CD14-positive monocyte (primary cell): ENCODE data around the gene PCED1A. TPM values are rescaled to one million over a fixed set of nuclear protein-coding genes. Genes with fewer than 3 reads are reported as not detected.
A peak's percentile ranks its signal among the peaks of the same experiment; 100 is the strongest.

Source experiments
- DNase-seq, 3 donors: peaks; one replicate each; pipeline ENCODE4 v3.0.0-alpha.2; 2011 to 2022
- H2AFZ ChIP-seq: 2 replicates; pipeline ENCODE4 v1.6.0; 2012; ENCODE audit warnings: mild to moderate bottlenecking, low read depth, low read length, inconsistent platforms; ENCODE audit not compliant: insufficient read depth, poor library complexity, severe bottlenecking
- H3K27ac ChIP-seq, 2 donors: 1 replicate in 1 of 2; 2 replicates in 1 of 2; pipeline ENCODE4 v1.5.1; 2012 to 2013; ENCODE audit warnings: low read length in 2 of 2, control low read depth in 1 of 2, inconsistent platforms in 1 of 2, low read depth in 1 of 2, mild to moderate bottlenecking in 1 of 2
- H3K27me3 ChIP-seq, 2 donors: one replicate each; pipeline versions ENCODE4 v1.6.0 to v1.6.1; 2011 to 2013; ENCODE audit warnings: low read length in 2 of 2; ENCODE audit not compliant: control insufficient read depth in 2 of 2, insufficient read depth in 2 of 2
- H3K36me3 ChIP-seq, 2 donors: replicated peaks in 1 of 2; 1 replicate in 1 of 2; 2 replicates in 1 of 2; pipeline versions ENCODE4 v1.5.1 to v1.6.1; 2012 to 2013; ENCODE audit warnings: low read length in 2 of 2, control low read depth in 1 of 2, inconsistent platforms in 1 of 2, mild to moderate bottlenecking in 1 of 2; ENCODE audit not compliant: insufficient read depth in 2 of 2, control insufficient read depth in 1 of 2
- H3K4me1 ChIP-seq, 2 donors: 1 replicate in 1 of 2; 2 replicates in 1 of 2; pipeline versions ENCODE4 v1.5.1 to v1.6.1; 2012 to 2013; ENCODE audit warnings: low read length in 2 of 2, control low read depth in 1 of 2, inconsistent platforms in 1 of 2, mild to moderate bottlenecking in 1 of 2, moderate library complexity in 1 of 2; ENCODE audit not compliant: insufficient read depth in 2 of 2, control insufficient read depth in 1 of 2
- H3K4me2 ChIP-seq: replicated peaks from 2 replicates; pipeline ENCODE3; 2012; ENCODE audit warnings: low read length, moderate library complexity, mild to moderate bottlenecking; ENCODE audit not compliant: poor library complexity, severe bottlenecking; ENCODE audit errors: extremely low read depth
- H3K4me3 ChIP-seq, 3 experiments: fragments of 200-600 bp in 1 of 3; sonication (generic) in 1 of 3; replicated peaks in 1 of 3; 1 replicate in 2 of 3; 2 replicates in 1 of 3; pipeline ENCODE4 v1.5.1; 2011 to 2013; ENCODE audit warnings: low read length in 3 of 3, mild to moderate bottlenecking in 3 of 3, control low read depth in 2 of 3, low read depth in 2 of 3, inconsistent platforms in 1 of 3, moderate library complexity in 1 of 3
- H3K79me2 ChIP-seq: 2 replicates; pipeline ENCODE4 v1.6.0; 2012; ENCODE audit warnings: mild to moderate bottlenecking, control low read depth, inconsistent platforms, low read length, moderate library complexity; ENCODE audit not compliant: insufficient read depth
- H3K9ac ChIP-seq: 2 replicates; pipeline ENCODE4 v1.6.0; 2017; ENCODE audit warnings: low read length, mild to moderate bottlenecking; ENCODE audit not compliant: insufficient read depth, poor library complexity, severe bottlenecking
- H3K9me3 ChIP-seq, 2 donors: replicated peaks in 1 of 2; 1 replicate in 1 of 2; 2 replicates in 1 of 2; pipeline versions ENCODE4 v1.5.1 to v1.6.1; 2012 to 2013; ENCODE audit warnings: low read length in 2 of 2, control low read depth in 1 of 2; ENCODE audit not compliant: control insufficient read depth in 1 of 2, insufficient read depth in 1 of 2
- H4K20me1 ChIP-seq: 2 replicates; pipeline ENCODE4 v1.6.0; 2012; ENCODE audit warnings: mild to moderate bottlenecking, low read length, control low read depth, moderate library complexity; ENCODE audit not compliant: insufficient read depth
- H3K27ac Mint-ChIP-seq, 7 donors: one replicate each; pipeline ENCODE4 v1.8.0; 2020; ENCODE audit warnings: mild to moderate bottlenecking in 7 of 7, mixed read lengths in 7 of 7, moderate library complexity in 6 of 7, inconsistent platforms in 2 of 7
- H3K27me3 Mint-ChIP-seq, 3 donors: one replicate each; pipeline ENCODE4 v1.8.0; 2021 to 2022; ENCODE audit warnings: low read depth in 3 of 3, mild to moderate bottlenecking in 3 of 3, mixed read lengths in 3 of 3, moderate library complexity in 3 of 3, inconsistent platforms in 1 of 3
- H3K36me3 Mint-ChIP-seq, 2 donors: one replicate each; pipeline ENCODE4 v1.8.0; 2020; ENCODE audit warnings: mixed read lengths in 2 of 2, inconsistent platforms in 1 of 2, mild to moderate bottlenecking in 1 of 2
- H3K4me1 Mint-ChIP-seq: one replicate; pipeline ENCODE4 v1.8.0; 2020; ENCODE audit warnings: mild to moderate bottlenecking, mixed read lengths
- H3K4me3 Mint-ChIP-seq, 2 donors: one replicate each; pipeline ENCODE4 v1.8.0; 2020; ENCODE audit warnings: mild to moderate bottlenecking in 2 of 2, mixed read lengths in 2 of 2, moderate library complexity in 1 of 2
- H3K9me3 Mint-ChIP-seq, 7 donors: one replicate each; pipeline ENCODE4 v1.8.0; 2020 to 2022; ENCODE audit warnings: mixed read lengths in 7 of 7, mild to moderate bottlenecking in 6 of 7, moderate library complexity in 6 of 7, inconsistent platforms in 2 of 7
- CTCF ChIP-seq: fragments of 200-600 bp; IDR thresholded peaks from one replicate; pipeline ENCODE4 v1.8.0; 2022; ENCODE audit warnings: antibody characterized with exemption, mild to moderate bottlenecking
- WGBS: methylation state at CpG from one replicate; pipeline ENCODE4 v1.1.5; 2013; ENCODE audit warnings: missing lambda C conversion rate; ENCODE audit not compliant: insufficient coverage; 5-methylcytosine and 5-hydroxymethylcytosine counted together
- intact Hi-C, 2 donors: fragments of 100-400 bp; cut with micrococcal nuclease; formaldehyde crosslinking; loops; one replicate each; pipeline versions ENCODE4 v1.15.0 to v1.15.1; 2023
- polyA plus RNA-seq, 3 donors: library from polyadenylated mRNA; depleted of rRNA in 1 of 3; unstranded in 2 of 3; stranded (reverse) in 1 of 3; fragments of 300-500 nt in 2 of 3; fragments of >200 nt in 1 of 3; fragmentation: Illumina TruSeq in 2 of 3; gene quantifications; 1 replicate in 2 of 3; 2 replicates in 1 of 3; pipeline ENCODE4 v1.2.3, GENCODE V29; 2012 to 2021

The PCED1A gene
- polyA plus RNA-seq, 3 donors: 9.1 to 85.2 (median 10.2) TPM

- H3K36me3 Mint-ChIP-seq: peaks cover 3 to 8% of the 10 kb centered on the region in 2 donors
- peak within 1 kb of the TSS; percentile 36 for H3K9ac ChIP-seq
Measured at GRCh38 chr20:2800521-2801285, 39.8 kb downstream of the PCED1A start, which contains the start of gene CPXM1. Gene CPXM1, minus strand, starts transcription at chr20:2800627. Its CDS starts 55 bp downstream, at chr20:2800572.

More at GRCh38 chr20:2800521-2801285, 39.8 kb downstream of the PCED1A start, which contains the start of gene CPXM1:
- DNase-seq: peak; percentile 31 to 61 (median 50)
- peak within 1 kb of the TSS; percentile 85 for H3K4me2 ChIP-seq
- intact Hi-C loops: no loop called here
- peak; percentile 26 for TF ChIP-seq CTCF
- WGBS: under 1% methylated on average over 39 of the region's 52 CpGs
- H3K9me3 Mint-ChIP-seq: peaks cover 0 to 10% (median 5%) of the 10 kb centered on the region in 7 donors
- H4K20me1 ChIP-seq: no peaks in the 10 kb centered on the region
- no peaks in the 10 kb centered on the region for H3K79me2 ChIP-seq
- H2AFZ ChIP-seq: peak within 1 kb of the TSS; percentile 83
- peaks cover 29% of the 10 kb centered on the region for H3K4me1 Mint-ChIP-seq
- H3K27me3 Mint-ChIP-seq: peaks cover 51 to 62% (median 55%) of the 10 kb centered on the region in 3 donors
- H3K27ac ChIP-seq: no peak within 1 kb of the TSS
- H3K4me1 ChIP-seq: peaks cover 23 to 26% of the 10 kb centered on the region in 2 donors
- no peaks in the 10 kb centered on the region for H3K9me3 ChIP-seq
- peak within 1 kb of the TSS in 6 of 7 donors; percentile 32 to 86 (median 70) for H3K27ac Mint-ChIP-seq
- no peaks in the 10 kb centered on the region for H3K36me3 ChIP-seq
- H3K4me3 Mint-ChIP-seq: peak within 1 kb of the TSS; percentile 85 to 100
- peaks cover 20 to 60% of the 10 kb centered on the region in 2 donors for H3K27me3 ChIP-seq
- H3K4me3 ChIP-seq: peak within 1 kb of the TSS; percentile 35 to 77 (median 36)
